Right hindlimb (tissue), 1 donor: ENCODE measurements around the gene PIGL.
"Not testable (repeated sequence)": the region's sequence is repeated elsewhere in the genome, so short reads cannot be mapped to it uniquely, and the experiment has no call there.

ENCODE experiments used
- DNase-seq: peaks from one replicate; pipeline ENCODE4 v3.0.0-alpha.2; 2018

The PIGL gene

GRCh38 chr17:16277163-16277562 is 60.2 kb downstream of the PIGL start:
- no peak for DNase-seq

DNA sequence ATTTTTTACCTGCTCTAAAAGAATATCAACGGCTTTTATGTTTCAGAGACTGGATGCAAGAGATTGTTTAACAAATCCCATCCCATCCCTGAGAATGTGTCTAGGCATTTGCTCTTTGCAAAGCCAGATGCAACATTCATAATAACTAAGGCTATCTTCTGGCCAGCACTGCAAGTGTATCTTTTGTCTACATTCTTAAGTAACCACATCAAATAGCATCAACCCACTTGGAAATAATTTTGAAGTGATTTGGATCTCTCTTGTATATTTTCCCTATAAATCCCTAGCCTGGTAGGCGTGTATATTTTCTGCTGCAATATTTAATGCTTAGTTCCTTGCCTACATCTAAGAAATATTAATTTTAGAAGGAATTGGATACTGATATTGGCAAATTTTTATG is 64.3 kb downstream of the PIGL start:
- DNase-seq = no peak

GRCh38 chr17:16282522-16282921 is 65.5 kb downstream of the PIGL start:
- no peak for DNase-seq

- no peak for DNase-seq
Measured at GRCh38 chr17:16283705-16284104, 66.7 kb downstream of the PIGL start.

- DNase-seq = no peak
Measured at GRCh38 chr17:16285646-16286008, 68.6 kb downstream of the PIGL start.

- peak; percentile 64 for DNase-seq
Measured at GRCh38 chr17:16286009-16286946, 69.3 kb downstream of the PIGL start.

DNA sequence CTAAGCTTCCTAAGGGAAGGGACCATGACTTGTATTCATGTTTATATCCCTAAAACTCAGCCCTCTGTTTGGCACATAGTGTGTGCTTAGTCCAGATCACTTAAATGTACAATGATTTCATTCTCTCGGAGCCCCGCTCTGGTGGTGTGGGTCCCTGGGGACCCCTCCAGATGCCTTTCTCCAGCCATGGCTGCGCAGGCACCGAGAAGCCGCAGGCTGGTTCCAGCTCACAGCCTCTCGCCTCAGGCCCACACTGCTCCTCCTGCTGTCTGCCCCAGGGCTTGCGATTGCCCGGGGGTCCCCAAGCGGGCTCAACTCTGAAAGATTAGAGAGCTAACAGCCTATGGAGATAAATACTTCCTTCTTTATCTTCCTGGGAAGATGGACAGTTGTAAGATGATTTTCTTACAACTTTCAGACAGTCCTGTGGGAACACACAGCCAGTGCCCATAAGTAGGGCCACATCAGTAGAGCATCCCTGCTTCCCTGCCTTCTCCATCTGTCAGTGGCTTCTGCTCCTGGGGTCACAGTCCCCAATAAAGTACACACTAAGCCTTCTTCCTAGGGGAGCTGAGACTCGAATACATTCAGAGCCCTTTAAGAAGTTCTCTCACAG is 70.0 kb downstream of the PIGL start:
- DNase-seq = peak; percentile 32

GRCh38 chr17:16287563-16288027 is 70.6 kb downstream of the PIGL start:
- peak; percentile 29 for DNase-seq

DNA sequence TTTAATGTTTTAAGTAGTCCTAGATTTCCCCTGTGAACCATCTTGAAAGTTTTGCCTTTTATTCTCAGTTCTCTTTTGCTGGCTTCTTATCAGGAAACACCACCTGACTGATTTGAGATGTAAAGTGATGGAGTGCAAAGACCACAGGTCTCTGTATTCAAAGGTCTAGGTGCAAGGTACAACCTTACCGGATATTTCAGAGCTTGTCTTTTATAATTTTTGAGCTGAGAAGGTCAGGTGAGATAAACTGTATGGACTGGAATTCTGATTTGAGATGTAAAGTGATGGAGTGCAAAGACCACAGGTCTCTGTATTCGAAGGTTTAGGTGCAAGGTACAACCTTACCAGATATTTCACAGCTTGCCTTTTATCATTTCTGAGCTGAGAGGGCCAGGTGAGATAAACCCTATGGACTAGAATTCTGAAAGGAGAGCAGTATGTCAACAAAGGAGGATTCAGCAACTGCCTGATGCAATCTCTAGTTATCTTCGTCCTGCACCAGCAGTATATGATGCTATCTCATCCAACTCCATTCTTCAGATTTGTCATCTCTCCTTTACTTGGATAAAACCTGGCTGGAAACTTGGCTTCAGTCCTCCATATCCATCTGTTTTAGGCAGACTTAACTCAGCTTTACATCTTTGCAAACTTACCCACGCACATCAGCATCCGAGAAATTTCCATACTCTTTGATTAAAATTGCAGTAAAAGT is 72.0 kb downstream of the PIGL start:
- DNase-seq = no peak

DNA sequence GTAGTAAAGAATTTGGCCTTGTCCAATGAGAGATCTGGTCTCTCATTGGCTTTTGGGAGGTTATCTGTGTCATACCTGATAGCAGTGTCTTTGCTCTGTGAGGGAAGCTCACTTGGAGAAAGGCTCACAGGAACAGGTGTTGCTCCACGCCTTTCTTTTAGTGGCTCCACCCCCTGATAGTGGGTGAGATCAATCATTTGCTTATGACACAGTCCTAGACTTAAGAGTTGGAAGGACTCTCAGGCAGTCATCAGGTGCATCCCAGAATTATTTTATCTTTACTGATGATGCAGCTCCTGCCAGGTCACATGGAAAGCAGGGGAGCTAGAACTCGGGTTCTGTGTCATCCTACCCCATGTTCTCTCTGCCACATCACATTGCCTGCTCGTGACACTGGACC is 76.9 kb downstream of the PIGL start:
- no peak for DNase-seq

DNA sequence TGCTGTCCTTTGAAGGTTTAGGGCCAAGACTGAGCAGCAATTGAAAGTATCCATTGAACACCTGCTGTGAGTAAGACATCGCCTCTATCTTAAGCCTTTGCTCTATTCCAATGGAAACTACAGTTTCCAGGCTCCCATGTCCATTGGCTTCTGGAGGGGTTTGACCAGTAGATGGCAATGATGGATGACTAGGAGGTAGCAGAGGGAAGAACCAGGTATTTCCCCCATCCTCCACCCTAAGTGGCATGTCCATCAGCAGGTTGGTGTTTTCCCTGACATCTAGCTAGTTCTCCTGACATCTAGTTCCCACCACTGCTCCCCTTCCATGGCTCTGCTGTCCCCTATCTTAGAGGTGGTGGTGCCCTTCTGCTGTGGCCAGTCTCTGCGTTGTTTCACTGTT is 77.5 kb downstream of the PIGL start:
- no peak for DNase-seq

DNA sequence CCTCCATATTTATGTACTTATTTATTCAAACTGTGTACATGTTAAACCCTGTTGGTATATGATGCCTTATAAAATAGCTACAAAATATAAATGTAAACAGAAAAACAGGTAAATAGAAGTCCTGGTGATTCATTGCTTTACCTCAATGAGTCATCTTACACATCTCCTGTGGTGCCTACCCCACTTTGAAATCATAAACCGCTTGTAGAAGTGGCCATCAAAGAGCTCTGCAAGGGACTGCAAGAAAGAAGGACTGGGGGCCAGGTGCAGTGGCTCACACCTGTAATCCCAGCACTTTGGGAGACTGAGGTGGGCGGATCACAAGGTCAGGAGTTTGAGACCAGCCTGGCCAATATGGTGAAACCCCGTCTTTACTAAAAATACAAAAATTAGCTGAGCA is 79.1 kb downstream of the PIGL start:
- DNase-seq = not testable (repeated sequence)

- DNase-seq = no peak
Measured at GRCh38 chr17:16297367-16298139, 80.5 kb downstream of the PIGL start.

DNA sequence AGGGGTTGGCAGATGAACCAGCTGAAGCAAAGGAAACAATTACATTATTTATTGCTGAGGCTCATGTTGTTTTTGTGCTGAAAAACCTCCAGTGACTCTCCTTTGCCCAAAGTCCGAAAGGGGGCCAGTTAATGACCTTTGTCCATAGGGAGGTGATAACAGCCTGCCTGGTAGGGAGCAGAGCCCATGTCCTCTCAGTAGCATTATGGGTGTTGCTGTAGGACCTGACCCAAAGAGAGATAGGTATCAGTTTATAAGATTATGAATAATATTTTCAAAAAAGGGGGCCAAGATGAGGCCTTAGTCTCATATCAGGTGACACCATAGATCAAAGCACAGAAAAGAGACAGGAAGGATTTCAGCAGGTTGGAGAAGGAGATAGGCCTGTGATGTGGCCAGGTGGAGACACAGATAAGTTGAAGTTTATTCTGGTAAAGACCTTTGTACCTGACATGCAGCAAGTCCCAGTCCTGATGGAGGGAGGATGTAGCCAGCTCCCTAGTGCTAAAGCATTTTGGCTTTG is 81.2 kb downstream of the PIGL start:
- no peak for DNase-seq

- no peak for DNase-seq
Measured at GRCh38 chr17:16300554-16300953, 83.5 kb downstream of the PIGL start.

DNA sequence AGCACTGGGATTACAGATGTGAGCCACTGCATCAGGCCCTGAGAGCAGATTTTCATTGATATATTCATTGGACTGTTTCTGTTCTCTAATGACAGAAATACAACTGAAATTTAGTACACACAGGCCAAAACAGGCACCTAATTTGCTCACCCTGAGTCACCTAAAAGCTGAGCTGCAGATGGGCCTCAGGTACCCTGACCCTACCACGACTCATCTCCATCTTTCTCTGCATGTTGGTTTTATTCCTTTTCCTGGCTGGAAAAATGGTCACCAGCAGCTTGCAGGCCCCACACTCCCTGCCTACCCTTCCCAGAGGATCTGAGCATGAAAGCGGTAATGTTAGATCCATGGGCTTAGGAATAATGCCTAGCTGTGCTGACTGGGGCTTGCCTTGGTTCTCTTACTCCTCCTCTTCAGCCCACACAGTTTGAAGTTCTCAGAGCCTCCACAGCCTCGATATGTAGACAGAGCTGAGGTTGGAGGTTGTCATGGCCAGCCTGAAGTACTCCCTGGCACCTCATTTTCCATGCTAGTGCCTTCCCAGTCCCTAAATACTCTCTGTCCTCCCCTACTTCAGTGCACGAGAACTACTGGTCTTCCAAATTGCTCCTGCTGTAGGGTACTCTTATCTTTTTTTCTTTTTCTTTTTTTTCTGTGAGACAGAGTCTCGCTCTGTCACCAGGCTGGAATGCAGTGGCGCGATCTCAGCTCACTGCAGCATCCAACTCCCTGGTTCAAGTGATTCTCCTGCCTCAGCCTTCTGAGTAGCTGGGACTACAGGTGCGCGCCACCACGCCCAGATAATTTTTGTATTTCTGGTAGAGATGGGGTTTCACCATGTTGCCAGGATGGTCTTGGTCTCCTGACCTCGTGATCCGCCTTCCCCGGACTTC is 85.2 kb downstream of the PIGL start:
- DNase-seq = no peak

DNA sequence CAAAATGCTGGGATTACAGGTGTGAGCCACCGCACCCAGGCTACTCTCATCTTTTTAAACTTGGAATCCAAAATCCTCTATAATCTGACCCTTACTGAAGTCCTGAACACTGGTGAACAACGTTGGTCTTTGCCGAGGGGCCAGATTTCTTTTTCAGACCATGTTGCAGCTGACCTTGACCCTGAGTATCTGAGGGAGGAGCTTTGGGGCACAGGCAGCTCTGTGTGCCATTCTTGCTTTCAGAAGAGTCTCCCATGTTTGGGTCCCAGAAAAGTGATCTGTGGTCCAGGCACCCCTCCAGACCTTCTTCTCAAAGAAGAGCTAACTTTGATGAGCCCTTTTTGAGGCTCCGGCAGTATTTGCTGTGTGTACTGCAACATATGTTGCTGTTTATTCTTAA is 85.8 kb downstream of the PIGL start:
- DNase-seq = no peak

GRCh38 chr17:16304830-16305229 is 87.8 kb downstream of the PIGL start:
- no peak for DNase-seq

- DNase-seq = no peak
Measured at GRCh38 chr17:16306211-16306610, 89.2 kb downstream of the PIGL start.

- not testable (repeated sequence) for DNase-seq
Measured at GRCh38 chr17:16312061-16312460, 95.1 kb downstream of the PIGL start.
